ENCODE data around the gene ZNF662.

ZNF662 gene

GRCh38 chr3:42942693-42943092, 36.8 kb downstream of the ZNF662 start:
- no peak for DNase-seq

DNA sequence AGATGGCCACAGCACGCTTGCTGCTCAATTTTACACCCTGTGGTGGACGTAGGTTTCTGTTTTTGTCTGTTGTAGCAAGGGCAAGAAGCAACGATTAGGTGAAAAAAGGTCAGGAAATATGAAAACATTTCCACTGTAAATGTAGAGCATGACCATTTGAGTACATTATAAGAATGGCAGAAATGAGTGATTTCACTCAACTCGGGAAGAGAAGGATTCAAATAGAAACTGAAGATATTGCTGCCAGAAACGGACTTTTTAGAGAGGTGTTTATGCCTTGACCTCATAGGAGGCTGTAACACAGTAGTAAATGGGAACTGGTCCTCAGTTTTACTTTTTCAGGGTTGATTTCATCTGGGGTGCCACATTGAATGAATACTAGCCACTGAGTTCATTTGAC, 40.1 kb downstream of the ZNF662 start:
- DNase-seq, result no peak

DNA sequence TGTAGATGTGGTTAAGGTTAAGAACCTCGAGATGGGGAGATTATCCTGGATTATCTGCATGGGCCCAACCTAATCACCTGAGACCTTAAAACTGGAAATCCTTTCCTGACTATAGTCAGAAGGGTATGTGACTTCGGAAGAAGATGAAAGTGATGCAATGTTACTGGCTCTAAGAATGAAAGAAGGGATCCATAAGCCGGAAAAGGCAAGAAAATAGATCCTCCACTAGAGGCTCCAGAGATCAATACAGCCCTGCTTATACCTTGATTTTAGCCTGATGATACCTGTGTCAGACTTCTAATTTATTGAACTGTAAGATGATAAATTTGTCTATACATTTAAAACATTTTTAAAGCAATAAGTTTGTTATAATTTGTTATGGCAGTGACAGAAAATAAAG, 51.6 kb downstream of the ZNF662 start:
- DNase-seq, result no peak

DNA sequence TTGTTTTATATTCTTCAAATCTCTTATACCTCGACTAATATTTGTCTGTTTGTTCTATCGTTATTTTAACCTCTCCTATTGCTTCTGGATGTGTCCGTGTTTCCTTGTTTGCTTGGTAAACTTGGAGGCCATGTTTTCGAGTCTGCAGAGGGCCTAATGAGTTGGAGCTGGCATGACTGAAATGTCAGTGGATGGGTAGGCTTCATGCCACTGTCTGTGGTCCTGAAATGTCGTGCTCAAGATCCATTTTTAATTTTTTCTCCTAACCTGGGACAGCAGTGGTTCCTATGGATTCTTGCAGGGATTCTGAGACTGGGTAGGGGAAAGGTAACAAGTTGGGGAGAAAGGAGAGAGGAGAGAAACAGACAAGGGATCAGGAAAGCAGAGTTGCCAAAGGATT, 54.3 kb downstream of the ZNF662 start:
- no peak for DNase-seq

DNA sequence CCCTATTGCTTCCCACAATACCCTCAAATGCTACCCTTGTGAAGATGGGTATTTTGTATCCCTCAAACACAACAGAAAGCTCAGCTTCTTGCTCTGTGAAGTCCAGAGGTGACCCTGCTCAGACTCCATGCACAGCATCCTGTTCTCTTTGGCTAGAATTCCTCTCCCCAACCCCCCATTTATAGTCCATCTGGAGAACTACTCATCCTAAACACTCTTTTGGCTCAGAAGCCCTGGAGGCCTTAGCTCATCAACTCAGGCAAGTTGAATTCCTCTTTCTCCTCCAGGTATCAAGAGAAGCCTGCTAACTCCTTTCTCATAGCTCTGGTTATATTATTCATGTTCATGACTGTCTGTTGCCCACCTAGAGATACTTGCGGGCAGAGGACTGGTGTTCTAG, 54.8 kb downstream of the ZNF662 start:
- no peak for DNase-seq

- no peak for DNase-seq
Measured at GRCh38 chr3:42961633-42962032, 55.7 kb downstream of the ZNF662 start.

DNA sequence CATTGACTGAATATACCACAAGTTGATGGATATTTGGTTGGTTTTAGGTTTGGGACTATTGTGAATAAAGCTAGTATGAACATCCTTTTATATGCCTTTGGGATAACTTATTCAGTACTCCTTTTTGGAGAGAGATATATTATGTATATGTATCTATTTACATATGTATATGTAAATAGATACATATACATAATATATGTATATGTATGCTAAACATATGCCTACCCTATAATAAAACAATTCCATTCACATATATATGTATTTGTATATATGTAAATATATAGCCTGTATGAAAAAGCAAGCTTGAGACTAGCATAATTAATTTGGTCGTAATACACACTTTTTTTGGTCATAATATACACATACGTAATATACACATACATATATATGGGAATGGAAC, 57.3 kb downstream of the ZNF662 start:
- no peak for DNase-seq

DNA sequence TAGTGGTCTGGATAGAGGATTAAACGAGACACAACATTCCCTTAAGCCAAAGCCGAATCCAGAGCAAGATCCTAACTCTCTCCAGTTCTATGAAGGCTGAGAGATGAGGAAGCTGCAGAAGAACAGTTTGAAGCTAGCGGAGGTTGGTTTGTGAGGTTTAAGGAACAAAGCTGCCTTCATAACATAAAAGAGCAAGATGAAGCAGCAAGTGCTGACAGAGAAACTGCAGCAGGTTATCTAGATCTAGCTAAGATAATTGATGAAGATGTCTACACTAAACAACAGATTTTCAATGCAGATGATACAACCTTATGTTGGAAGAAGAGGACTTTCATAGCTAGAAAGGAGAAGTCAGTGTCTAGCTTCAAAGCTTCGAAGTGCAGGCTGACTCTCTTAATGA, 58.3 kb downstream of the ZNF662 start:
- no peak for DNase-seq
